HepG2 (cell line): Measurements from ENCODE around the gene POLR1F. TPM values are rescaled to one million over a fixed set of nuclear protein-coding genes. Genes with fewer than 3 reads are reported as not detected.

ENCODE experiments used
- CEBPB ChIP-seq: IDR thresholded peaks from 2 replicates; pipeline ENCODE4 v1.6.1; 2011; ENCODE audit warnings: low read depth, low read length, improper control_type of control experiment, borderline replicate concordance
- EP300 ChIP-seq, 3 experiments: sonication (generic) in 1 of 3; formaldehyde crosslinking in 1 of 3; IDR thresholded peaks; 2 replicates each; pipeline versions ENCODE4 v1.5.1 to v1.6.1; 2011 to 2020; ENCODE audit warnings: low read depth in 2 of 3, low read length in 2 of 3, borderline replicate concordance in 1 of 3, improper control_type of control experiment in 1 of 3, mild to moderate bottlenecking in 1 of 3, missing genetic modification reagents in 1 of 3, moderate library complexity in 1 of 3
- GABPA ChIP-seq, 2 experiments: IDR thresholded peaks; 2 replicates each; pipeline ENCODE4 v1.6.1; 2011 to 2016; ENCODE audit warnings: low read depth in 2 of 2, low read length in 1 of 2, missing biosample characterization in 1 of 2, missing genetic modification characterization in 1 of 2
- GATAD2A ChIP-seq: IDR thresholded peaks from 2 replicates; pipeline ENCODE4 v1.6.1; 2016
- GZF1 ChIP-seq: sonication (generic); formaldehyde crosslinking; IDR thresholded peaks from 2 replicates; pipeline ENCODE4 v1.5.1; 2020; ENCODE audit warnings: mild to moderate bottlenecking, missing genetic modification reagents
- HIVEP1 ChIP-seq: sonication (generic); formaldehyde crosslinking; IDR thresholded peaks from 2 replicates; pipeline ENCODE4 v1.4.0; 2020; ENCODE audit warnings: mild to moderate bottlenecking, missing genetic modification reagents
- KDM4B ChIP-seq: sonication (generic); formaldehyde crosslinking; IDR thresholded peaks from 2 replicates; pipeline ENCODE4 v1.4.0; 2020; ENCODE audit warnings: missing genetic modification reagents
- MAZ ChIP-seq, 2 experiments: sonication (generic) in 1 of 2; formaldehyde crosslinking in 1 of 2; IDR thresholded peaks; 2 replicates each; pipeline versions ENCODE4 v1.5.0 to v1.6.1; 2012 to 2020; ENCODE audit warnings: low read depth in 2 of 2, mild to moderate bottlenecking in 2 of 2, borderline replicate concordance in 1 of 2, improper control_type of control experiment in 1 of 2, low read length in 1 of 2, missing genetic modification reagents in 1 of 2, moderate library complexity in 1 of 2
- MIER2 ChIP-seq: IDR thresholded peaks from 2 replicates; pipeline ENCODE4 v1.6.1; 2016; ENCODE audit warnings: missing biosample characterization, missing genetic modification reagents
- POLR2AphosphoS5 ChIP-seq: IDR thresholded peaks from 2 replicates; pipeline ENCODE4 v1.6.1; 2012; ENCODE audit warnings: low read depth, low read length
- SPEN ChIP-seq: sonication (generic); formaldehyde crosslinking; IDR thresholded peaks from 2 replicates; pipeline ENCODE4 v1.5.1; 2020; ENCODE audit warnings: low read depth, mild to moderate bottlenecking, missing genetic modification reagents
- WIZ ChIP-seq: sonication (generic); formaldehyde crosslinking; IDR thresholded peaks from 2 replicates; pipeline ENCODE4 v1.5.1; 2020; ENCODE audit warnings: mild to moderate bottlenecking, missing genetic modification reagents
- ZNF335 ChIP-seq: sonication (generic); formaldehyde crosslinking; IDR thresholded peaks from 2 replicates; pipeline ENCODE4 v1.4.0; 2020; ENCODE audit warnings: missing genetic modification reagents
- polyA plus RNA-seq, 8 experiments: library from polyadenylated mRNA; depleted of rRNA in 3 of 8; stranded (reverse) in 7 of 8; unstranded in 1 of 8; fragments of >200 nt; fragmentation: Illumina TruSeq in 4 of 8; extraction: Trizol in 4 of 8; gene quantifications; 2 replicates each; pipeline versions ENCODE4 v1.2.1 to v1.2.3, GENCODE V29; 2011 to 2016; ENCODE audit warnings: low read depth in 4 of 8, missing spikeins in 1 of 8, mixed read lengths in 1 of 8; ENCODE audit not compliant: insufficient read depth in 1 of 8
- total RNA-seq, 5 experiments: library from RNA; depleted of rRNA; stranded (reverse); fragments of >200 nt; fragmentation: Illumina TruSeq; extraction: Trizol; gene quantifications; 2 replicates each; pipeline ENCODE4 v1.2.3, GENCODE V29; 2016; ENCODE audit warnings: low read depth in 1 of 5
- TF ChIP-seq, protein P1 (sequence below), 2 experiments: IDR thresholded peaks; 2 replicates each; pipeline ENCODE4 v1.6.1; 2011 to 2012; ENCODE audit warnings: low read length in 2 of 2, borderline replicate concordance in 1 of 2, low read depth in 1 of 2, mild to moderate bottlenecking in 1 of 2, moderate library complexity in 1 of 2
- TF ChIP-seq, protein P2 (sequence below): sonication (generic); formaldehyde crosslinking; IDR thresholded peaks from 2 replicates; pipeline ENCODE4 v1.4.0; 2020; ENCODE audit warnings: missing genetic modification reagents
- TF ChIP-seq, protein P3 (sequence below): sonication (generic); formaldehyde crosslinking; IDR thresholded peaks from 2 replicates; pipeline ENCODE4 v1.4.0; 2020; ENCODE audit warnings: missing genetic modification reagents
- TF ChIP-seq, protein P4 (sequence below): sonication (generic); formaldehyde crosslinking; IDR thresholded peaks from 2 replicates; pipeline ENCODE4 v1.4.0; 2020; ENCODE audit warnings: missing genetic modification reagents

POLR1F gene
- total and polyA plus RNA-seq, 2 of the 13 experiments (the other 11 are each of a cell fraction or from before 2014, with no cell fraction given): 8.0 to 14.9 TPM

DNA sequence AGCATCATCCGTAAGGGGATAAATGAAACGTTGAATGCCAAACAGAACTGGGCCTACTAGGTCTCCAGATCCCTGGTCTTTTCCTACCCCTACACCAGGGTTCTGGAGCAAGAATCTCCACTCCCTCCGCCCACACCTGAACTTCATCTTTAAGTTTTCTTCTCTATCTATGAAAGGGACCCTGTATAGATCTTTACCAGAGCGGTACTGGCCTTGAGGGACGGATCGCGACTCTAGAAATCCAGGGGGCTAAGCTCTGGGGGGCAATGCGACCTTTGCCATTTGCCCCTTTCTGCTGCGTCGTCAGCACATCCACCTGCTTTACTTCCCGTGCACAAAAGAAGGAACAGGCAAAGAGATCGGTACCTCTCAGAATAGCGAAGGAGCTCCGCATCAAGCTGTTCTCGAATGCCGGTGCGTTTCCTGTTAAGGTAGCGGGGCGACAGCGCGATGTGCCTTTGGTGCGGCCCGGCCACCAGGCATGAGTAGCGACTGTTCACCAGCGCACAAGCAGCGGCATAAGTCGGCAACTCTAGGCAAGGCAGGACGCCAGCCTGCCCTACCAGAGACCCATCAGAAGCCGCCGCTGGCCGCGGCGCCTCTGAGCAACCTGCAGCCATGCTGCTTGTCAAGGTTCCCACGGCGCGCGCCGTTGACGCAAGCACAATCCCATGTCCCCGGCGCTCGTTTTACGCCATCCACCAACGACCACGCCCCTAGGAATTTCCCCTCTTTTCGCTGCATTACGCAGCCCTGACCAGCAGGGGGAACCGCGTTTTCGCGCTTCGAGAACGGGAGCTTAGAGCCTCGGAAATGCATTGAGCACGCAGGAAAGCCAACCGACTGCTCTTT, at the start of gene POLR1F (continued):
- TF ChIP-seq, protein P1, sequence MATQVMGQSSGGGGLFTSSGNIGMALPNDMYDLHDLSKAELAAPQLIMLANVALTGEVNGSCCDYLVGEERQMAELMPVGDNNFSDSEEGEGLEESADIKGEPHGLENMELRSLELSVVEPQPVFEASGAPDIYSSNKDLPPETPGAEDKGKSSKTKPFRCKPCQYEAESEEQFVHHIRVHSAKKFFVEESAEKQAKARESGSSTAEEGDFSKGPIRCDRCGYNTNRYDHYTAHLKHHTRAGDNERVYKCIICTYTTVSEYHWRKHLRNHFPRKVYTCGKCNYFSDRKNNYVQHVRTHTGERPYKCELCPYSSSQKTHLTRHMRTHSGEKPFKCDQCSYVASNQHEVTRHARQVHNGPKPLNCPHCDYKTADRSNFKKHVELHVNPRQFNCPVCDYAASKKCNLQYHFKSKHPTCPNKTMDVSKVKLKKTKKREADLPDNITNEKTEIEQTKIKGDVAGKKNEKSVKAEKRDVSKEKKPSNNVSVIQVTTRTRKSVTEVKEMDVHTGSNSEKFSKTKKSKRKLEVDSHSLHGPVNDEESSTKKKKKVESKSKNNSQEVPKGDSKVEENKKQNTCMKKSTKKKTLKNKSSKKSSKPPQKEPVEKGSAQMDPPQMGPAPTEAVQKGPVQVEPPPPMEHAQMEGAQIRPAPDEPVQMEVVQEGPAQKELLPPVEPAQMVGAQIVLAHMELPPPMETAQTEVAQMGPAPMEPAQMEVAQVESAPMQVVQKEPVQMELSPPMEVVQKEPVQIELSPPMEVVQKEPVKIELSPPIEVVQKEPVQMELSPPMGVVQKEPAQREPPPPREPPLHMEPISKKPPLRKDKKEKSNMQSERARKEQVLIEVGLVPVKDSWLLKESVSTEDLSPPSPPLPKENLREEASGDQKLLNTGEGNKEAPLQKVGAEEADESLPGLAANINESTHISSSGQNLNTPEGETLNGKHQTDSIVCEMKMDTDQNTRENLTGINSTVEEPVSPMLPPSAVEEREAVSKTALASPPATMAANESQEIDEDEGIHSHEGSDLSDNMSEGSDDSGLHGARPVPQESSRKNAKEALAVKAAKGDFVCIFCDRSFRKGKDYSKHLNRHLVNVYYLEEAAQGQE (IDR thresholded peaks at IDR 0.05; ENCODE audit: borderline replicate concordance in 1 of 2, low read depth in 1 of 2, low read length in 2 of 2): 0 out of 4 replicates have a peak, but pooled peaks of 1 of the 2 experiments have one; percentile 33
- peak; percentile 65 for TF ChIP-seq HIVEP1
- peak; percentile 65; the same call in 1 of the 2 replicates for TF ChIP-seq CEBPB
- TF ChIP-seq, protein P2, sequence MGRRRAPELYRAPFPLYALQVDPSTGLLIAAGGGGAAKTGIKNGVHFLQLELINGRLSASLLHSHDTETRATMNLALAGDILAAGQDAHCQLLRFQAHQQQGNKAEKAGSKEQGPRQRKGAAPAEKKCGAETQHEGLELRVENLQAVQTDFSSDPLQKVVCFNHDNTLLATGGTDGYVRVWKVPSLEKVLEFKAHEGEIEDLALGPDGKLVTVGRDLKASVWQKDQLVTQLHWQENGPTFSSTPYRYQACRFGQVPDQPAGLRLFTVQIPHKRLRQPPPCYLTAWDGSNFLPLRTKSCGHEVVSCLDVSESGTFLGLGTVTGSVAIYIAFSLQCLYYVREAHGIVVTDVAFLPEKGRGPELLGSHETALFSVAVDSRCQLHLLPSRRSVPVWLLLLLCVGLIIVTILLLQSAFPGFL: no peak
- 0 out of 2 replicates have a peak, but pooled peaks have one; percentile 59 for TF ChIP-seq WIZ
- TF ChIP-seq ZNF335: peak; percentile 72
- TF ChIP-seq, protein P3, sequence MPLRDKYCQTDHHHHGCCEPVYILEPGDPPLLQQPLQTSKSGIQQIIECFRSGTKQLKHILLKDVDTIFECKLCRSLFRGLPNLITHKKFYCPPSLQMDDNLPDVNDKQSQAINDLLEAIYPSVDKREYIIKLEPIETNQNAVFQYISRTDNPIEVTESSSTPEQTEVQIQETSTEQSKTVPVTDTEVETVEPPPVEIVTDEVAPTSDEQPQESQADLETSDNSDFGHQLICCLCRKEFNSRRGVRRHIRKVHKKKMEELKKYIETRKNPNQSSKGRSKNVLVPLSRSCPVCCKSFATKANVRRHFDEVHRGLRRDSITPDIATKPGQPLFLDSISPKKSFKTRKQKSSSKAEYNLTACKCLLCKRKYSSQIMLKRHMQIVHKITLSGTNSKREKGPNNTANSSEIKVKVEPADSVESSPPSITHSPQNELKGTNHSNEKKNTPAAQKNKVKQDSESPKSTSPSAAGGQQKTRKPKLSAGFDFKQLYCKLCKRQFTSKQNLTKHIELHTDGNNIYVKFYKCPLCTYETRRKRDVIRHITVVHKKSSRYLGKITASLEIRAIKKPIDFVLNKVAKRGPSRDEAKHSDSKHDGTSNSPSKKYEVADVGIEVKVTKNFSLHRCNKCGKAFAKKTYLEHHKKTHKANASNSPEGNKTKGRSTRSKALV: peak; percentile 42
- TF ChIP-seq GZF1 (CRISPR knock-in tag): no peak
- TF ChIP-seq GATAD2A: peak; percentile 73
- no peak for TF ChIP-seq GABPA (IDR thresholded peaks at IDR 0.05; ENCODE audit: low read depth, low read length)
- peak; percentile 70 for TF ChIP-seq GABPA (CRISPR knock-in tag; IDR thresholded peaks at IDR 0.05; ENCODE audit: low read depth)
- TF ChIP-seq SPEN (CRISPR knock-in tag): peak; percentile 99
- TF ChIP-seq, protein P4, sequence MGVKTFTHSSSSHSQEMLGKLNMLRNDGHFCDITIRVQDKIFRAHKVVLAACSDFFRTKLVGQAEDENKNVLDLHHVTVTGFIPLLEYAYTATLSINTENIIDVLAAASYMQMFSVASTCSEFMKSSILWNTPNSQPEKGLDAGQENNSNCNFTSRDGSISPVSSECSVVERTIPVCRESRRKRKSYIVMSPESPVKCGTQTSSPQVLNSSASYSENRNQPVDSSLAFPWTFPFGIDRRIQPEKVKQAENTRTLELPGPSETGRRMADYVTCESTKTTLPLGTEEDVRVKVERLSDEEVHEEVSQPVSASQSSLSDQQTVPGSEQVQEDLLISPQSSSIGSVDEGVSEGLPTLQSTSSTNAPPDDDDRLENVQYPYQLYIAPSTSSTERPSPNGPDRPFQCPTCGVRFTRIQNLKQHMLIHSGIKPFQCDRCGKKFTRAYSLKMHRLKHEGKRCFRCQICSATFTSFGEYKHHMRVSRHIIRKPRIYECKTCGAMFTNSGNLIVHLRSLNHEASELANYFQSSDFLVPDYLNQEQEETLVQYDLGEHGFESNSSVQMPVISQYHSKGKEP (CRISPR knock-in tag): no peak
- no peak; the same call in none of the 2 replicates for TF ChIP-seq KDM4B
- peak; percentile 84 for TF ChIP-seq POLR2AphosphoS5
- TF ChIP-seq MAZ (IDR thresholded peaks at IDR 0.05; ENCODE audit: borderline replicate concordance, low read depth, low read length): no peak
- TF ChIP-seq MAZ (CRISPR knock-in tag; IDR thresholded peaks at IDR 0.05; ENCODE audit: low read depth): peak; percentile 32; the same call in 1 of the 2 replicates
- no peak for TF ChIP-seq MIER2 (CRISPR knock-in tag)
- peak; percentile 22 to 47; a peak in 1 of 4 replicates for TF ChIP-seq EP300 (IDR thresholded peaks at IDR 0.05; ENCODE audit: low read depth in 2 of 2, low read length in 2 of 2)
- no peak for TF ChIP-seq EP300 (CRISPR knock-in tag; IDR thresholded peaks at IDR 0.05; ENCODE audit: borderline replicate concordance)
